OCI-LY7 (cell line): ENCODE results near the gene CISD3.

ENCODE experiments used
- CTCF ChIP-seq: fragments of 200-600 bp; sonication (generic); conservative IDR thresholded peaks from 2 replicates; pipeline ENCODE4 v1.5.1; 2014; ENCODE audit warnings: mild to moderate bottlenecking, antibody characterized with exemption, low read length, moderate library complexity, mixed read lengths
- EZH2phosphoT487 ChIP-seq: fragments of 200-600 bp; sonication (generic); IDR thresholded peaks from 2 replicates; pipeline ENCODE4 v1.6.1; 2018; ENCODE audit warnings: low read depth, borderline replicate concordance, mild to moderate bottlenecking, mixed run types, antibody characterized with exemption, low read length, moderate library complexity, mixed read lengths

GRCh38 chr17:38741461-38741860 lies 11.3 kb downstream of the CISD3 start:
- TF ChIP-seq CTCF (no peak), EZH2phosphoT487 (no peak)
